Epithelial cell of esophagus (primary cell): ENCODE results near the gene BAG3.

Source experiments
- DNase-seq: peaks from one replicate; pipeline ENCODE4 v3.0.0; 2010; ENCODE audit warnings: low read depth
- H3K4me3 ChIP-seq: 2 replicates; pipeline ENCODE4 v1.5.1; 2011; ENCODE audit warnings: mild to moderate bottlenecking, low read length, control low read depth
- CTCF ChIP-seq: IDR thresholded peaks from 2 replicates; pipeline ENCODE4 v1.5.1; 2011; ENCODE audit warnings: low read depth, mild to moderate bottlenecking, low read length, control low read depth, inconsistent platforms; ENCODE audit not compliant: insufficient read depth; ENCODE audit errors: missing control alignments

The BAG3 gene

GRCh38 chr10:119651514-119652360 lies 557 bp downstream of the BAG3 start:
- no peak for TF ChIP-seq CTCF
- no peak for DNase-seq
- H3K4me3 ChIP-seq, result peak overlapping the region; percentile 59

GRCh38 chr10:119652361-119652730 lies 1.2 kb downstream of the BAG3 start:
- TF ChIP-seq CTCF, result peak; percentile 43
- peak; percentile 72 for DNase-seq

GRCh38 chr10:119653209-119653608 lies 2.0 kb downstream of the BAG3 start:
- no peak for TF ChIP-seq CTCF
- H3K4me3 ChIP-seq, result peak overlapping the region; percentile 59
- no peak for DNase-seq

More at GRCh38 chr10:119652361-119652730, 1.2 kb downstream of the BAG3 start:
- peak overlapping the region; percentile 59 for H3K4me3 ChIP-seq

DNA sequence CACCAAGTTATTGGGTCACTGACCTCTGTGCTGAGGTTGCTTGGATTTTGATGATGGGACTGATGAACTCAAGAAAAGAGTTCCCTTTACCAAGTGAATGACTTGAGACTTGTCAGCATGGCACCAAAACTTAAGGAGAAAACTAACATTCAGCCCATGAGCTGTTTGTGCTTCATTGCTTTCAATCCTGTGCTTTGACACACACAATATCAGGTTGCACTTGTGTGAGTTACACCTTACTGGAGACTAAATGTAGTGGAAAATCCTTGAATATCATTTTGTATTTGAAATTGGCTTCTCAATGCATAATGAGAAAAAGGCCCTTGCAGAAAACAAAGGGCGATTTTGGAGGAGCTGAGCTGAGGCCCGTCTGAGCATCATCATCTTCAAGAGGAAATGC lies 2.7 kb downstream of the BAG3 start:
- no peak for DNase-seq
- peak overlapping the region; percentile 59 for H3K4me3 ChIP-seq
- TF ChIP-seq CTCF, result no peak

GRCh38 chr10:119654540-119654939 lies 3.4 kb downstream of the BAG3 start:
- no peak for TF ChIP-seq CTCF
- peak; percentile 86 for DNase-seq
- H3K4me3 ChIP-seq, result peak overlapping the region; percentile 59

GRCh38 chr10:119655566-119656001 lies 4.4 kb downstream of the BAG3 start:
- no peak overlapping the region for H3K4me3 ChIP-seq
- no peak for TF ChIP-seq CTCF
- peak; percentile 69 for DNase-seq

- no peak for TF ChIP-seq CTCF
- DNase-seq, result no peak
- no peak overlapping the region for H3K4me3 ChIP-seq
These were observed 5.6 kb downstream of the BAG3 start for GRCh38 chr10:119656760-119657159.
